ENCODE results near the gene N4BP3. TPM values are rescaled to one million over a fixed set of nuclear protein-coding genes. Genes with fewer than 3 reads are reported as not detected.

N4BP3 gene
- total RNA-seq, 1 experiment from 2014 or later, result 0.33 TPM

DNA sequence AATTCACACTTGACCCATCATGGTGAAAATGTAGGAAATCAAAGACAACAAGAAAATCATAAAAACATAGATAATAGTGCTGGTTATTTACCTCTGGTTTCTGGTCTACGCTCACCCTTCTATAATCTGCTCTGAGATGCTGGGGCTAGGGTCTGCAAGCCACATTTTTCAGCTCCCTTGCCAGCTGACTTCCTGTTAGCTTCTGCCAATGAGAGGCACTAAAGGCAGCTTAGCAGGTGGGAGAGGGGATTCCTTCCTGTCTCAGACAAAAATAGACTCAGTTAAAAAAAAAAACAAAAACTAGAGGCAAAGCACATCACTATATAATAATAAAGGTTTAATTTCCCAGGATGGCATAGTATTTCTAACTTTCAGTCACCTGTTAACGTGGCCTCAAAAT lies 20.2 kb upstream of the N4BP3 start:
- ChIA-PET CTCF (interaction anchor here (0.7 kb wide), 1 partner anchor 27 kb away, joined by 4 read pairs; no protein-coding TSS in a partner anchor), POLR2A (no interaction called here)
- Mint-ChIP-seq H3K4me1 (ENCODE audit: insufficient read depth, unreplicated experiment) (no peaks in the 10 kb centered on the region), H3K9me3 (ENCODE audit: unreplicated experiment) (peaks cover 11% of the 10 kb centered on the region), H3K27ac (ENCODE audit: low read depth, unreplicated experiment) (no peak overlapping the region), H3K27me3 (ENCODE audit: insufficient read depth, unreplicated experiment) (peaks cover 37% of the 10 kb centered on the region), H3K4me3 (ENCODE audit: unreplicated experiment) (no peak overlapping the region), H3K36me3 (ENCODE audit: insufficient read depth, unreplicated experiment) (no peaks in the 10 kb centered on the region)
- BruUV-seq (replicated peaks), result no TSS peak
- no peak for DNase-seq (ENCODE audit: unreplicated experiment)
- TF ChIP-seq, protein P1, sequence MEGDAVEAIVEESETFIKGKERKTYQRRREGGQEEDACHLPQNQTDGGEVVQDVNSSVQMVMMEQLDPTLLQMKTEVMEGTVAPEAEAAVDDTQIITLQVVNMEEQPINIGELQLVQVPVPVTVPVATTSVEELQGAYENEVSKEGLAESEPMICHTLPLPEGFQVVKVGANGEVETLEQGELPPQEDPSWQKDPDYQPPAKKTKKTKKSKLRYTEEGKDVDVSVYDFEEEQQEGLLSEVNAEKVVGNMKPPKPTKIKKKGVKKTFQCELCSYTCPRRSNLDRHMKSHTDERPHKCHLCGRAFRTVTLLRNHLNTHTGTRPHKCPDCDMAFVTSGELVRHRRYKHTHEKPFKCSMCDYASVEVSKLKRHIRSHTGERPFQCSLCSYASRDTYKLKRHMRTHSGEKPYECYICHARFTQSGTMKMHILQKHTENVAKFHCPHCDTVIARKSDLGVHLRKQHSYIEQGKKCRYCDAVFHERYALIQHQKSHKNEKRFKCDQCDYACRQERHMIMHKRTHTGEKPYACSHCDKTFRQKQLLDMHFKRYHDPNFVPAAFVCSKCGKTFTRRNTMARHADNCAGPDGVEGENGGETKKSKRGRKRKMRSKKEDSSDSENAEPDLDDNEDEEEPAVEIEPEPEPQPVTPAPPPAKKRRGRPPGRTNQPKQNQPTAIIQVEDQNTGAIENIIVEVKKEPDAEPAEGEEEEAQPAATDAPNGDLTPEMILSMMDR (IDR thresholded peaks at IDR 0.05; ENCODE audit: unreplicated experiment), result no peak
- intact Hi-C loops (cut with micrococcal nuclease), result no loop called here

DNA sequence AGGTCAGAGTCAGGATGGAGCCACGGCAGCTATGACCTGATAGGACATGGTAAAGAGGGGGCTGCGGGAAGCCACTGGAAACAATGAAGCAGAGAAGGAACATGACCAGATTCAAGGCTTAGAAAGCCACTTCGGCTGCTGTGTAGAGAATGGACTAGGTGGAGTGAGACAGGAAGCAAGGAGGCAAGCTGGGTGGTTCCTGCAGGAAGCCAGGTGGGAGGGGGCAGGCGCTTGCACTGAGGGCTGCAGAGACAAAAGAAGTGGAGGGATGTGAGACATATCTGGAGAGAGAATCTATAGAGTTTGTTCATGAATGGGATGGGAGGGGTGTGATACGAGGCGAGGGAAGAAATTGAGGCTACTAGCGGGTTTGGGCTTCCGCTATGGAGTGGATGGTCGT lies 19.0 kb upstream of the N4BP3 start:
- peaks cover 11% of the 10 kb centered on the region for H3K9me3 Mint-ChIP-seq (ENCODE audit: unreplicated experiment)
- TF ChIP-seq, protein P1 (IDR thresholded peaks at IDR 0.05; ENCODE audit: unreplicated experiment), result no peak
- no peaks in the 10 kb centered on the region for H3K36me3 Mint-ChIP-seq (ENCODE audit: insufficient read depth, unreplicated experiment)
- H3K27me3 Mint-ChIP-seq (ENCODE audit: insufficient read depth, unreplicated experiment), result peaks cover 30% of the 10 kb centered on the region
- H3K27ac Mint-ChIP-seq (ENCODE audit: low read depth, unreplicated experiment), result no peak overlapping the region
- H3K4me1 Mint-ChIP-seq (ENCODE audit: insufficient read depth, unreplicated experiment), result no peaks in the 10 kb centered on the region
- no peak overlapping the region for H3K4me3 Mint-ChIP-seq (ENCODE audit: unreplicated experiment)
- CTCF ChIA-PET, result interaction anchor here (0.7 to 1.1 kb wide), 2 partner anchors 16 to 69 kb away, joined by 3 to 5 read pairs; no protein-coding TSS in a partner anchor
- POLR2A ChIA-PET, result no interaction called here
- no peak for DNase-seq (ENCODE audit: unreplicated experiment)
- intact Hi-C loops (cut with micrococcal nuclease), result no loop called here
- BruUV-seq (replicated peaks), result no TSS peak

DNA sequence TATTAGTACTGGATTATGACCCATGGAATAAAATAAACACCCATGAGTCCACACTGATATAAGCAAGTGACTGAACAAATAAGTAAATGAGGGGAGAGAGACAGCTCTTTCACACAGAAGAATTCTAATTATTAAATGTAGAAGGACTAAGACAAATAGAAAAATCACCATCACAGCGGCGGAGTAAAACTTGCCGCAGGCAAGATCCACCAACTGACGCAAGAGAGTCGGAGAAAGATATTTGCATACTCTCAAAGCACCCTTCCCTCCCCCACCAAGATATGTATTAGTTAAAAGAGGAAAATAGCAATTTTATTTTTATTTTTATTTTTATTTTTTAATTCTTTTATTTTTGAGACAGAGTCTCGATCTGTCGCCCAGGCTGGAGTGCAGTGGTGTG lies 14.6 kb upstream of the N4BP3 start:
- intact Hi-C loops (cut with micrococcal nuclease), result no loop called here
- no peak overlapping the region for H3K27ac Mint-ChIP-seq (ENCODE audit: low read depth, unreplicated experiment)

DNA sequence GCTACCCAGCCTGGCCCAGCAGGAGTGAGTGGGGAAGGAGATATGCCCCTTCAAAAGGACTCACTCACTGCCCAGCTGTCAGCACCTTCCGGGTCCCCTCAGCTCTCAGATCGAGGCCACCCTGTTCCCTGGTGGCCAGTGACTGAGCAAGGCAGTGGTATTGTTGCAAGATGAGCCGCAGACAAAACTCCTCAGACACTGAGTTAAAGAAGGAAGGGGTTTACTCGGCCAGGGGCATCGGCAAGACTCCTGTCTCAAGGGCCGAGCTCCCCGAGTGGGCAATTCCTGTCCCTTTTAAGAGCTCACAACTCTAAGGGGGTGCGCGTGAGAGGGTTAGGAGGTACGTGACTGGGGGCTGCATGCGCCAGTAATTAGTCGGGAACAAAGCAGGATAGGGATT lies 9.7 kb upstream of the N4BP3 start:
- Mint-ChIP-seq H3K27me3 (ENCODE audit: insufficient read depth, unreplicated experiment) (no peaks in the 10 kb centered on the region), H3K4me3 (ENCODE audit: unreplicated experiment) (no peak overlapping the region), H3K9me3 (ENCODE audit: unreplicated experiment) (no peaks in the 10 kb centered on the region), H3K27ac (ENCODE audit: low read depth, unreplicated experiment) (no peak overlapping the region), H3K4me1 (ENCODE audit: insufficient read depth, unreplicated experiment) (peaks cover 20% of the 10 kb centered on the region), H3K36me3 (ENCODE audit: insufficient read depth, unreplicated experiment) (no peaks in the 10 kb centered on the region)
- POLR2A ChIA-PET, result no interaction called here
- TF ChIP-seq, protein P1 (IDR thresholded peaks at IDR 0.05; ENCODE audit: unreplicated experiment), result no peak
- BruUV-seq (replicated peaks), result no TSS peak
- intact Hi-C loops (cut with micrococcal nuclease), result no loop called here
- no peak for DNase-seq (ENCODE audit: unreplicated experiment)
- CTCF ChIA-PET, result interaction anchor here (0.7 to 8.7 kb wide), 2 partner anchors 17 to 27 kb away, joined by 3 to 55 read pairs; no protein-coding TSS in a partner anchor

More for the DNA sequence above, 14.6 kb upstream of the N4BP3 start:
- DNase-seq (ENCODE audit: unreplicated experiment), result no peak
- Mint-ChIP-seq H3K9me3 (ENCODE audit: unreplicated experiment) (peaks cover 11% of the 10 kb centered on the region), H3K4me3 (ENCODE audit: unreplicated experiment) (no peak overlapping the region), H3K36me3 (ENCODE audit: insufficient read depth, unreplicated experiment) (no peaks in the 10 kb centered on the region), H3K27me3 (ENCODE audit: insufficient read depth, unreplicated experiment) (peaks cover 23% of the 10 kb centered on the region), H3K4me1 (ENCODE audit: insufficient read depth, unreplicated experiment) (no peaks in the 10 kb centered on the region)
- TF ChIP-seq, protein P1 (IDR thresholded peaks at IDR 0.05; ENCODE audit: unreplicated experiment), result no peak
- BruUV-seq (replicated peaks), result no TSS peak
- ChIA-PET CTCF (interaction anchor here (0.6 to 1.1 kb wide), 2 partner anchors 37 to 45 kb away, joined by 3 read pairs; no protein-coding TSS in a partner anchor), POLR2A (no interaction called here)
